ENCODE data around the gene CR1.
"Not testable (repeated sequence)": the region's sequence is repeated elsewhere in the genome, so short reads cannot be mapped to it uniquely, and the experiment has no call there.

Gene CR1

GRCh38 chr1:207638487-207639145 is 142.7 kb downstream of the CR1 start:
- in situ Hi-C loops (cut with HindIII; ENCODE audit: low sequenced_read_pairs): not testable (repeated sequence)

- in situ Hi-C loops (cut with HindIII; ENCODE audit: low sequenced_read_pairs): not testable (repeated sequence)
Measured at GRCh38 chr1:207639362-207639761, 143.4 kb downstream of the CR1 start.

- in situ Hi-C loops (cut with HindIII; ENCODE audit: low sequenced_read_pairs): no loop called here
Measured at GRCh38 chr1:207644166-207644851, 148.4 kb downstream of the CR1 start.

- in situ Hi-C loops (cut with HindIII; ENCODE audit: low sequenced_read_pairs): no loop called here
Measured at GRCh38 chr1:207644852-207645634, 149.1 kb downstream of the CR1 start, which contains the start of gene CR1L. Gene CR1L, plus strand, starts transcription at chr1:207645133. Its CDS starts 101 bp downstream, at chr1:207645234.

- in situ Hi-C loops (cut with HindIII; ENCODE audit: low sequenced_read_pairs): no loop called here
Measured at GRCh38 chr1:207645635-207646081, 149.7 kb downstream of the CR1 start.

- in situ Hi-C loops (cut with HindIII; ENCODE audit: low sequenced_read_pairs): no loop called here
Measured at GRCh38 chr1:207646171-207646570, 150.2 kb downstream of the CR1 start.

GRCh38 chr1:207646944-207647579 is 151.1 kb downstream of the CR1 start:
- in situ Hi-C loops (cut with HindIII; ENCODE audit: low sequenced_read_pairs): no loop called here

GRCh38 chr1:207647671-207648333 is 151.8 kb downstream of the CR1 start:
- in situ Hi-C loops (cut with HindIII; ENCODE audit: low sequenced_read_pairs): no loop called here

GRCh38 chr1:207648334-207649209 is 152.6 kb downstream of the CR1 start:
- in situ Hi-C loops (cut with HindIII; ENCODE audit: low sequenced_read_pairs): no loop called here

- in situ Hi-C loops (cut with HindIII; ENCODE audit: low sequenced_read_pairs): no loop called here
Measured at GRCh38 chr1:207649210-207649753, 153.3 kb downstream of the CR1 start.

GRCh38 chr1:207649865-207650580 is 154.1 kb downstream of the CR1 start:
- in situ Hi-C loops (cut with HindIII; ENCODE audit: low sequenced_read_pairs): no loop called here

- in situ Hi-C loops (cut with HindIII; ENCODE audit: low sequenced_read_pairs): no loop called here
Measured at GRCh38 chr1:207651583-207651982, 155.6 kb downstream of the CR1 start.

- in situ Hi-C loops (cut with HindIII; ENCODE audit: low sequenced_read_pairs): no loop called here
Measured at GRCh38 chr1:207654320-207654719, 158.4 kb downstream of the CR1 start.

GRCh38 chr1:207658408-207658807 is 162.5 kb downstream of the CR1 start:
- in situ Hi-C loops (cut with HindIII; ENCODE audit: low sequenced_read_pairs): no loop called here

- in situ Hi-C loops (cut with HindIII; ENCODE audit: low sequenced_read_pairs): no loop called here
Measured at GRCh38 chr1:207658904-207659485, 163.0 kb downstream of the CR1 start.

GRCh38 chr1:207659545-207660153 is 163.7 kb downstream of the CR1 start:
- in situ Hi-C loops (cut with HindIII; ENCODE audit: low sequenced_read_pairs): no loop called here

GRCh38 chr1:207661420-207661819 is 165.5 kb downstream of the CR1 start:
- in situ Hi-C loops (cut with HindIII; ENCODE audit: low sequenced_read_pairs): not testable (repeated sequence)

- in situ Hi-C loops (cut with HindIII; ENCODE audit: low sequenced_read_pairs): no loop called here
Measured at GRCh38 chr1:207666342-207666741, 170.4 kb downstream of the CR1 start.

Data from endothelial cell of hepatic sinusoid (primary cell).